GM12892 (cell line): Measurements from ENCODE around the gene HLA-DMA.

ENCODE experiments used
- DNase-seq: peaks from one replicate; pipeline ENCODE4 v3.0.0; 2011; ENCODE audit not compliant: insufficient read length
- FAIRE-seq: peaks from 2 replicates; lab custom pipeline; 2011; peaks lifted over from hg19 to GRCh38; lab: Jason Lieb, UNC
- POLR2A ChIP-seq: IDR thresholded peaks from 2 replicates; pipeline ENCODE4 v1.6.1; 2011; ENCODE audit warnings: low read depth, low read length, control low read depth
- POLR2AphosphoS5 ChIP-seq: IDR thresholded peaks from 2 replicates; pipeline ENCODE4 v1.6.1; 2011; ENCODE audit warnings: low read depth, low read length, control low read depth
- TAF1 ChIP-seq: IDR thresholded peaks from 2 replicates; pipeline ENCODE4 v1.6.1; 2011; ENCODE audit warnings: low read depth, mild to moderate bottlenecking, control low read depth, low read length, borderline replicate concordance

Gene HLA-DMA

GRCh38 chr6:32967151-32968091 is 14.5 kb upstream of the HLA-DMA start:
- TF ChIP-seq TAF1 (no peak), POLR2AphosphoS5 (peak; percentile 53; the same call in 1 of the 2 replicates), POLR2A (no peak)
- FAIRE-seq (peak; percentile 91), DNase-seq (no peak)

GRCh38 chr6:32964776-32965175 is 11.9 kb upstream of the HLA-DMA start:
- DNase-seq (no peak), FAIRE-seq (no peak)
- TF ChIP-seq POLR2AphosphoS5, result no peak
- no peak for TF ChIP-seq TAF1
- no peak for TF ChIP-seq POLR2A

GRCh38 chr6:32963866-32964265 is 11.0 kb upstream of the HLA-DMA start:
- TF ChIP-seq POLR2AphosphoS5 (no peak), TAF1 (no peak), POLR2A (no peak)
- no peak for DNase-seq
- FAIRE-seq, result no peak

- TF ChIP-seq TAF1, result no peak
- TF ChIP-seq POLR2A, result no peak
- no peak for TF ChIP-seq POLR2AphosphoS5
- no peak for FAIRE-seq
- no peak for DNase-seq
Observed at GRCh38 chr6:32962213-32962826, 9.4 kb upstream of the HLA-DMA start.

- FAIRE-seq, result no peak
- TF ChIP-seq POLR2AphosphoS5 (no peak), TAF1 (no peak), POLR2A (no peak)
- no peak for DNase-seq
Observed at GRCh38 chr6:32960563-32960962, 7.7 kb upstream of the HLA-DMA start.

- DNase-seq, result no peak
- peak; percentile 48 for FAIRE-seq
- TF ChIP-seq POLR2A (no peak), TAF1 (no peak), POLR2AphosphoS5 (no peak)
Observed at GRCh38 chr6:32956176-32956575, 3.3 kb upstream of the HLA-DMA start.

GRCh38 chr6:32954986-32955802 is 2.3 kb upstream of the HLA-DMA start:
- FAIRE-seq, result peak; percentile 76
- no peak for TF ChIP-seq POLR2AphosphoS5
- no peak for TF ChIP-seq TAF1
- TF ChIP-seq POLR2A, result no peak
- no peak for DNase-seq

- DNase-seq (no peak), FAIRE-seq (peak; percentile 17)
- TF ChIP-seq TAF1 (no peak), POLR2A (no peak), POLR2AphosphoS5 (no peak)
Observed at GRCh38 chr6:32954267-32954666, 1.4 kb upstream of the HLA-DMA start.

GRCh38 chr6:32953775-32954174 is 878 bp upstream of the HLA-DMA start:
- FAIRE-seq (peak; percentile 69), DNase-seq (no peak)
- TF ChIP-seq POLR2A (no peak), POLR2AphosphoS5 (no peak), TAF1 (no peak)

- FAIRE-seq (no peak), DNase-seq (no peak)
- TF ChIP-seq TAF1, result no peak
- no peak for TF ChIP-seq POLR2A
- TF ChIP-seq POLR2AphosphoS5, result 0 out of 2 replicates have a peak, but pooled peaks have one; percentile 18
Observed at GRCh38 chr6:32950449-32950848, 2.4 kb downstream of the HLA-DMA start.

- TF ChIP-seq TAF1, result no peak
- no peak; the same call in 1 of the 2 replicates for TF ChIP-seq POLR2A
- no peak for TF ChIP-seq POLR2AphosphoS5
- DNase-seq (no peak), FAIRE-seq (peak; percentile 90)
Observed at GRCh38 chr6:32950010-32950409, 2.9 kb downstream of the HLA-DMA start.
